ENCODE data around the gene MAST4. TPM values are rescaled to one million over a fixed set of nuclear protein-coding genes. Genes with fewer than 3 reads are reported as not detected.

The MAST4 gene
- polyA plus RNA-seq, 1 donor (not counting 4 experiments of a cell fraction or from before 2014, with no cell fraction given): 19.8 TPM

DNA sequence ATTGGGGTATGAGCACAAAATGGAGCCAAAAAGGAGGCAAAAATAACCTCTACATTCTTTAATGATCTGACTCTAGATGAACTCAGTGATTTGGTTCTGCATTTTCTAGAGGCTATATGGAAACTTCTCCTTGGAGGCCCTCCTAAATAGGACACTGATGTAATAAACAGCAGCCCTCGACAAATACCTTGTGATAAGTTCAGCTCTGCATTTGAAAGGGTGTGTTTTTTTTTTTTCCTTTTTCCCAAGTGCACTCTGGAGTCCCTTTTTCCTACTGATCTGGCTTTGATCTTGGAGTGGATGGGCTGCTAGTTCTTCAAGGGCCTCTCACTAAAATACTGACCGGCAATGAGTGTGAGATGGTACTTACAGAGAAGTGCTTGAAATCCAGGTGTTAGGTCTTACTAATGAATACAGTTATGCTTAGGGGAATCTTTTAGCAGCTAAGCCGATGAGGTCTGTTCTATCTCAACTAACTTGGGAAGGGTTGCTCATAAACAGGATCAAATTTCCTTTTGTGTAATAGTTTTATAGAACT lies 161.7 kb downstream of the MAST4 start:
- Histone ChIP-seq H3K4me3 (ENCODE audit: control insufficient read depth in 2 of 3, extremely low read depth in 1 of 3, insufficient read depth in 2 of 3, low read depth in 1 of 3, low read length in 3 of 3) (no peak overlapping the region), H3K9me1 (ENCODE audit: control insufficient read depth, extremely low read depth, insufficient read depth, low read length) (no peaks in the 10 kb centered on the region), H2AFZ (ENCODE audit: control insufficient read depth, low read length) (no peak overlapping the region), H3K27ac (ENCODE audit: control insufficient read depth, insufficient read depth, low read length) (no peak overlapping the region), H3K79me2 (ENCODE audit: control insufficient read depth, insufficient read depth, low read length) (no peaks in the 10 kb centered on the region), H3K4me2 (ENCODE audit: control insufficient read depth, extremely low read depth, insufficient read depth, low read depth, low read length) (no peak overlapping the region), H3K36me3 (ENCODE audit: control insufficient read depth in 2 of 2, extremely low read depth in 1 of 2, insufficient read depth in 2 of 2, low read length in 2 of 2) (no peaks in the 10 kb centered on the region), H3K27me3 (ENCODE audit: control insufficient read depth, extremely low read depth, insufficient read depth, low read length) (no peaks in the 10 kb centered on the region), H4K20me1 (ENCODE audit: control insufficient read depth, extremely low read depth, insufficient read depth, low read length) (no peaks in the 10 kb centered on the region), H3K4me1 (ENCODE audit: control insufficient read depth, extremely low read depth, insufficient read depth, low read length) (no peaks in the 10 kb centered on the region), H3K9ac (ENCODE audit: control insufficient read depth, extremely low read depth, insufficient read depth, low read length) (no peak overlapping the region), H3K9me3 (ENCODE audit: control insufficient read depth, low read depth, low read length) (no peaks in the 10 kb centered on the region)
- DNase-seq (ENCODE audit: low read depth, low spot score) (no peak), FAIRE-seq (no peak)
- dilution Hi-C loops (cut with MboI; ENCODE audit: extremely low pct_ligation_motif_present, low sequenced_read_pairs): no loop called here
- TF ChIP-seq EZH2 (IDR thresholded peaks at IDR 0.05; ENCODE audit: low read length): no peak
- TF ChIP-seq, protein P1, sequence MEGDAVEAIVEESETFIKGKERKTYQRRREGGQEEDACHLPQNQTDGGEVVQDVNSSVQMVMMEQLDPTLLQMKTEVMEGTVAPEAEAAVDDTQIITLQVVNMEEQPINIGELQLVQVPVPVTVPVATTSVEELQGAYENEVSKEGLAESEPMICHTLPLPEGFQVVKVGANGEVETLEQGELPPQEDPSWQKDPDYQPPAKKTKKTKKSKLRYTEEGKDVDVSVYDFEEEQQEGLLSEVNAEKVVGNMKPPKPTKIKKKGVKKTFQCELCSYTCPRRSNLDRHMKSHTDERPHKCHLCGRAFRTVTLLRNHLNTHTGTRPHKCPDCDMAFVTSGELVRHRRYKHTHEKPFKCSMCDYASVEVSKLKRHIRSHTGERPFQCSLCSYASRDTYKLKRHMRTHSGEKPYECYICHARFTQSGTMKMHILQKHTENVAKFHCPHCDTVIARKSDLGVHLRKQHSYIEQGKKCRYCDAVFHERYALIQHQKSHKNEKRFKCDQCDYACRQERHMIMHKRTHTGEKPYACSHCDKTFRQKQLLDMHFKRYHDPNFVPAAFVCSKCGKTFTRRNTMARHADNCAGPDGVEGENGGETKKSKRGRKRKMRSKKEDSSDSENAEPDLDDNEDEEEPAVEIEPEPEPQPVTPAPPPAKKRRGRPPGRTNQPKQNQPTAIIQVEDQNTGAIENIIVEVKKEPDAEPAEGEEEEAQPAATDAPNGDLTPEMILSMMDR (optimal IDR thresholded peaks at IDR 0.05 in 1 of 3, IDR thresholded peaks at IDR 0.05 in 1 of 3, conservative IDR thresholded peaks at IDR 0.05 in 1 of 3; ENCODE audit: extremely low read depth in 1 of 3, insufficient read depth in 2 of 3, low read length in 3 of 3): no peak

DNA sequence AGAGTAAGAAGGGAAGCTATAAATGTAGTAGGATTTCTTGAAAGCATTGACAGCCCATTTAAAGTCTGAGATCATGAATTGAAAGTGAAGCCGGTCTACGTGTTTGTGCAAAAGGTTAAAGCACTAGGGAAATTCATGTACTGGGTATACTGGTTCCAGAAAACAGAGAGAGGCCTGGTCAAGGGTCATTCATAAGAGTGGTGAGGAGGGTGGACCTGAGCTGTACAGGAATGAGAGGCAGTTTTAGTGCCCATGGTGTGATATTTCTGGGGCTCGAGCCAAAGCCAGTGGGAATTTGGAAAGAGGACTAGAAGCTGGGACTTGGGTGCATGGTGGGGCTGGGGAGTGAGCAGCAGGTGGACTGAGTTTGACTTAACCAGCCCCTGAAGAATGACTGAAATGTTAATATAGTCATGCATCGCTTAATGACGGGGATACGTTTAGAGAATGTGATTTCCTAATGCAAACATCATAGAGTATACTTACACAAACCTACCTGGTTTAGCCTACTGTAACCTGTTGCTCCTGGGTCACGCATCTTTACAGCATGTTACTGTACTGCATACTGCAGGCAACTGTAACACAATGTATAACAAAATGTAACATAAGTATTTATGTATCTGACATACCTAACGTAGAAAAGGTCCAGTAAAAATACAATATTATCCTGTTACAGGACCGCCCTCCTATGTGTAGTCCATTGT lies 173.0 kb downstream of the MAST4 start:
- no peak for TF ChIP-seq EZH2 (IDR thresholded peaks at IDR 0.05; ENCODE audit: low read length)
- TF ChIP-seq, protein P1 (optimal IDR thresholded peaks at IDR 0.05 in 1 of 3, IDR thresholded peaks at IDR 0.05 in 1 of 3, conservative IDR thresholded peaks at IDR 0.05 in 1 of 3; ENCODE audit: extremely low read depth in 1 of 3, insufficient read depth in 2 of 3, low read length in 3 of 3): no peak

More for the DNA sequence above, 173.0 kb downstream of the MAST4 start:
- no peaks in the 10 kb centered on the region for H3K9me1 ChIP-seq (ENCODE audit: control insufficient read depth, extremely low read depth, insufficient read depth, low read length)
- no peaks in the 10 kb centered on the region for H3K79me2 ChIP-seq (ENCODE audit: control insufficient read depth, insufficient read depth, low read length)
- H3K27me3 ChIP-seq (ENCODE audit: control insufficient read depth, extremely low read depth, insufficient read depth, low read length): no peaks in the 10 kb centered on the region
- no peak overlapping the region for H3K9ac ChIP-seq (ENCODE audit: control insufficient read depth, extremely low read depth, insufficient read depth, low read length)
- H3K27ac ChIP-seq (ENCODE audit: control insufficient read depth, insufficient read depth, low read length): no peak overlapping the region
- DNase-seq (ENCODE audit: low read depth, low spot score) (no peak), FAIRE-seq (no peak)
- H4K20me1 ChIP-seq (ENCODE audit: control insufficient read depth, extremely low read depth, insufficient read depth, low read length): no peaks in the 10 kb centered on the region
- H3K36me3 ChIP-seq (ENCODE audit: control insufficient read depth in 2 of 2, extremely low read depth in 1 of 2, insufficient read depth in 2 of 2, low read length in 2 of 2): no peaks in the 10 kb centered on the region
- no peak overlapping the region for H2AFZ ChIP-seq (ENCODE audit: control insufficient read depth, low read length)
- no peaks in the 10 kb centered on the region for H3K4me1 ChIP-seq (ENCODE audit: control insufficient read depth, extremely low read depth, insufficient read depth, low read length)
- no peak overlapping the region for H3K4me2 ChIP-seq (ENCODE audit: control insufficient read depth, extremely low read depth, insufficient read depth, low read depth, low read length)
- dilution Hi-C loops (cut with MboI; ENCODE audit: extremely low pct_ligation_motif_present, low sequenced_read_pairs): no loop called here
- H3K4me3 ChIP-seq (ENCODE audit: control insufficient read depth in 2 of 3, extremely low read depth in 1 of 3, insufficient read depth in 2 of 3, low read depth in 1 of 3, low read length in 3 of 3): no peak overlapping the region
- no peaks in the 10 kb centered on the region for H3K9me3 ChIP-seq (ENCODE audit: control insufficient read depth, low read depth, low read length)

Measured in keratinocyte (primary cell).